NT2/D1 (cell line): ENCODE data around the gene TUSC2.

ENCODE experiments used
- DNase-seq: peaks from one replicate; pipeline ENCODE4 v3.0.0-alpha.2; 2011; ENCODE audit warnings: low read depth, low spot score
- H3K27me3 ChIP-seq: 2 replicates; pipeline ENCODE4 v1.6.0; 2011; ENCODE audit warnings: mild to moderate bottlenecking; ENCODE audit not compliant: insufficient read length, insufficient read depth
- H3K36me3 ChIP-seq: 2 replicates; pipeline ENCODE4 v1.6.1; 2011; ENCODE audit warnings: mild to moderate bottlenecking, low read length, mixed read lengths; ENCODE audit not compliant: insufficient read depth, insufficient read length
- H3K4me1 ChIP-seq: 2 replicates; pipeline ENCODE4 v1.5.1; 2011; ENCODE audit not compliant: insufficient read depth, insufficient read length
- H3K4me3 ChIP-seq: 2 replicates; pipeline ENCODE4 v1.5.1; 2011; ENCODE audit warnings: low read depth; ENCODE audit not compliant: insufficient read length
- H3K9ac ChIP-seq: 2 replicates; pipeline ENCODE4 v1.6.0; 2011; ENCODE audit warnings: low read depth; ENCODE audit not compliant: insufficient read length
- H3K9me3 ChIP-seq: 2 replicates; pipeline ENCODE4 v1.5.1; 2011; ENCODE audit warnings: mild to moderate bottlenecking, low read length; ENCODE audit not compliant: insufficient read depth
- SUZ12 ChIP-seq: IDR thresholded peaks from 2 replicates; pipeline ENCODE4 v1.6.1; 2011; ENCODE audit not compliant: insufficient read length, insufficient read depth; ENCODE audit errors: extremely low read depth
- YY1 ChIP-seq: IDR thresholded peaks from 2 replicates; pipeline ENCODE4 v1.6.1; 2011; ENCODE audit not compliant: insufficient read length, insufficient read depth
- ZNF274 ChIP-seq: IDR thresholded peaks from 2 replicates; pipeline ENCODE4 v1.6.1; 2011; ENCODE audit warnings: mild to moderate bottlenecking, low read depth, low read length

Gene TUSC2

DNA sequence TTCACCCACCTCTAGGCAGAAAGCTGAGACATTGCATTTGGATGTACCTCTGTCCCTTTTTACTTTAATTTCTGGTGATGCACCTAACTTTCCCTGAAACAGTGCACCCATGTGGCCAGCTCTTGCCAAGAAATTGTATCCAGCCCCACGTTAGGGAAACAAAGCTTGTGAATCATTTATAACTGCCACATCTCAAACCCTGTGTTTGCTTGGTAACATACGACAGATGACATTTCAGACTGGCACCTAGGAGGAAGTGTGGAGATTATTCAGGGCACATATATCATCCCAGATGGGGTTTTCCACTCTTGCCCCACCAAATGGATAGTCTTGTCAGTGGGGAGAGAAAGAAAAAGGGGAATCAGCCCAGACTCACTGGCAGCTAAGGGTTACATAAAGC is 24.8 kb upstream of the TUSC2 start:
- TF ChIP-seq SUZ12 (no peak), YY1 (no peak), ZNF274 (no peak)
- Histone ChIP-seq H3K4me3 (no peak overlapping the region), H3K4me1 (peaks cover 16% of the 10 kb centered on the region), H3K27me3 (no peaks in the 10 kb centered on the region), H3K36me3 (peaks cover 77% of the 10 kb centered on the region), H3K9ac (peak overlapping the region; percentile 17), H3K9me3 (no peaks in the 10 kb centered on the region)
- DNase-seq = no peak

- TF ChIP-seq ZNF274 (no peak), YY1 (no peak), SUZ12 (no peak)
- H3K4me1 ChIP-seq = peaks cover 9% of the 10 kb centered on the region
- H3K27me3 ChIP-seq = peaks cover 1% of the 10 kb centered on the region
- no peak for DNase-seq
- H3K4me3 ChIP-seq = peak overlapping the region; percentile 100
- peak overlapping the region; percentile 66 for H3K9ac ChIP-seq
- H3K9me3 ChIP-seq = no peaks in the 10 kb centered on the region
- peaks cover 68% of the 10 kb centered on the region for H3K36me3 ChIP-seq
Observed at GRCh38 chr3:50351323-50351697, 23.3 kb upstream of the TUSC2 start.

GRCh38 chr3:50350527-50351322 is 22.7 kb upstream of the TUSC2 start, which contains the start of the genes CYB561D2 and NPRL2:
Gene CYB561D2 (plus strand): TSS chr3:50350862. CDS start chr3:50351434, 572 bp downstream.
Gene NPRL2 (minus strand): TSS chr3:50350775. CDS start chr3:50350652, 123 bp downstream.
- Histone ChIP-seq H3K4me3 (peak within 1 kb of the TSS; percentile 100), H3K36me3 (peaks cover 62% of the 10 kb centered on the region), H3K9ac (peak within 1 kb of the TSS; percentile 96), H3K9me3 (no peaks in the 10 kb centered on the region), H3K4me1 (peaks cover 8% of the 10 kb centered on the region), H3K27me3 (peaks cover 5% of the 10 kb centered on the region)
- peak; percentile 85 for DNase-seq
- TF ChIP-seq YY1 = no peak
- no peak for TF ChIP-seq SUZ12
- no peak for TF ChIP-seq ZNF274

- Histone ChIP-seq H3K9me3 (no peaks in the 10 kb centered on the region), H3K9ac (peak overlapping the region; percentile 96), H3K36me3 (peaks cover 56% of the 10 kb centered on the region), H3K4me3 (peak overlapping the region; percentile 100), H3K4me1 (peaks cover 9% of the 10 kb centered on the region), H3K27me3 (peaks cover 10% of the 10 kb centered on the region)
- TF ChIP-seq ZNF274 = no peak
- TF ChIP-seq YY1 = no peak
- TF ChIP-seq SUZ12 = no peak
- no peak for DNase-seq
Observed at GRCh38 chr3:50350213-50350526, 22.1 kb upstream of the TUSC2 start.

DNA sequence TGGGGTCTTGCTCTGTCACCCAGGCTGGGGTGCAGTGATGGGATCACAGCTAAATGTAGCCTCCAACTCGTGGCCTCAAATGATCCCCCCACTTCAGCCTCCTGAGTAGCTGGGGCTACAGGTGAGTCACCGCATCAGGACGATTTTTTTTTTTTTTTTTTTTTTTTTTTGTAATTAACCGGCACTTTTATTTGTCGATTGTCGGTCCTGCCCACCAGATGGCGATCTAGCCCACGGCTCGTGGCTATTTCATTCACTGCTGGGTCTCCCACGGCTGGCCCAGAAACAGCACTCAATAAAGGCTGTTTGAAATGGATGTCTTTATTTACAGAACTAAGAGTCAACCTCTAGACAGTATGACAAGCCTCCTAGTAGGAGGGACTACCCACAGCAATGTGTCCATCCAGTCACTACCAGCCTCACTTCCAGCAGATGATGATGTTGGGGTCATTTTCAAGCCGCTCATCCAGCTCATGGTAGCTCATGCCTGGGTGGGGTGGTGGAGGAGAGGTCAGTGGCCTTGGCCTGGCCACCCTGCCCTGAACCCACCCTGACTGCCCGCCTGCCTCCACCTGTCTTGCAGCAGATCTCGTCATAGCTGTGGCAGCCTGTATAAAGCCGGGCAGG is 19.3 kb upstream of the TUSC2 start:
- no peak for DNase-seq
- peaks cover 32% of the 10 kb centered on the region for H3K36me3 ChIP-seq
- H3K9me3 ChIP-seq = no peaks in the 10 kb centered on the region
- H3K4me3 ChIP-seq = no peak overlapping the region
- H3K4me1 ChIP-seq = peaks cover 15% of the 10 kb centered on the region
- no peak for TF ChIP-seq ZNF274
- TF ChIP-seq YY1 = no peak
- no peak for TF ChIP-seq SUZ12
- H3K9ac ChIP-seq = no peak overlapping the region
- peaks cover 29% of the 10 kb centered on the region for H3K27me3 ChIP-seq

DNA sequence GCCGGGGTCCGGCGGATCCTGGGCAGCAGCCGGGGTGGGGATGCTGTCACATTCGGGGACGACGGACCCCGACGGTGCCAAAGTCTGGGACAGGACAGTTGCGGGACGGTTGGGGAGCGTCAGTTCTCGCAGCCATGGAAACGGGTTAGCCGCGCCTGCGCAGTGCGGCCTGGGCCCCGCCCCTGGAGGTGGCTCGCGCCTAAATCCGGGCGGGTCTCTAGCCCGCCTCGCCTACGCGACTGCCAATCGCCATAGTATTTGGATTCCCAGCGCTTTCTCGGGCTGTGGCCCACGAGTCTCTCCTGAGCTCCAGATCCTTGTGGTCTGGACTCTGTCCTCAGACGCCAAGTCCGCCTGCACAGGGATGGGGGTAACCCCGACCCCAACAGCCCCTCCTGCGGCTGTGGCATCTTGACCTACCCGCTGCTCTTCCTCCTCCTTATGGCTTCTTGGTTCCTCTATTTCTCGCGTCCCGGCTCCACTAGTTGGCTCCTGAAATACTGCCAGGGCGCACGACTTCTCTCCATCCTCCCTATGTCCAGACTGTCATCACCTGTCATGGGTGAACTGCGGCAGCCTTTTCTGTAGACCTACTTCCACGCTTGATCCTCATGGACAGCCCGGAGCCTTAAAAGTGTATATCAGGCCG is 17.7 kb upstream of the TUSC2 start, which contains the start of gene ZMYND10:
Gene ZMYND10, minus strand, starts transcription at position 147 of the 649 bp plus-strand sequence. CDS start 153 bp downstream, outside the sequence.
- H3K9ac ChIP-seq = peak within 1 kb of the TSS; percentile 74
- peaks cover 16% of the 10 kb centered on the region for H3K4me1 ChIP-seq
- DNase-seq = peak; percentile 54
- peaks cover 23% of the 10 kb centered on the region for H3K36me3 ChIP-seq
- peaks cover 36% of the 10 kb centered on the region for H3K27me3 ChIP-seq
- no peaks in the 10 kb centered on the region for H3K9me3 ChIP-seq
- peak within 1 kb of the TSS; percentile 31 for H3K4me3 ChIP-seq
- TF ChIP-seq YY1 (no peak), SUZ12 (no peak), ZNF274 (no peak)

- TF ChIP-seq YY1 (no peak), SUZ12 (no peak), ZNF274 (no peak)
- H3K4me3 ChIP-seq = peak overlapping the region; percentile 31
- H3K4me1 ChIP-seq = peaks cover 16% of the 10 kb centered on the region
- DNase-seq = no peak
- H3K27me3 ChIP-seq = peaks cover 40% of the 10 kb centered on the region
- H3K36me3 ChIP-seq = peaks cover 23% of the 10 kb centered on the region
- no peaks in the 10 kb centered on the region for H3K9me3 ChIP-seq
- peak overlapping the region; percentile 74 for H3K9ac ChIP-seq
Observed at GRCh38 chr3:50345008-50345407, 17.0 kb upstream of the TUSC2 start.
